ENCODE results near the gene DDX10. TPM values are rescaled to one million over a fixed set of nuclear protein-coding genes. Genes with fewer than 3 reads are reported as not detected.

Gene DDX10
- total and polyA plus RNA-seq, 9 of the 15 experiments (the other 6 are each of a cell fraction or from before 2014, with no cell fraction given): 33.9 to 94.6 (median 50.7) TPM

- Histone ChIP-seq H3K9ac (ENCODE audit: insufficient read depth in 1 of 2, low read depth in 2 of 2, low read length in 2 of 2) (no peak overlapping the region), H3K4me1 (replicated peaks in 1 of 2; ENCODE audit: control insufficient read depth in 2 of 2, insufficient read depth in 2 of 2, low read length in 2 of 2) (no peaks in the 10 kb centered on the region), H3K9me1 (ENCODE audit: control insufficient read depth, insufficient read depth, low read length) (no peaks in the 10 kb centered on the region), H3K79me2 (ENCODE audit: control insufficient read depth, insufficient read depth, low read length) (0 out of 3 replicates have a peak, but pooled peaks cover 3% of the 10 kb centered on the region), H3K36me3 (ENCODE audit: control insufficient read depth, insufficient read depth, low read length) (peaks cover 37% of the 10 kb centered on the region), H2AFZ (ENCODE audit: low read depth, low read length) (no peak overlapping the region), H3K4me2 (ENCODE audit: insufficient read depth, low read length) (no peak overlapping the region), H3K27me3 (ENCODE audit: control insufficient read depth in 2 of 2, insufficient read depth in 2 of 2, low read length in 2 of 2) (no peaks in the 10 kb centered on the region), H3K27ac (ENCODE audit: extremely low read depth, low read depth, low read length) (no peak overlapping the region), H4K20me1 (replicated peaks; ENCODE audit: control insufficient read depth, insufficient read depth, low read length) (no peaks in the 10 kb centered on the region), H3K9me3 (replicated peaks; ENCODE audit: control insufficient read depth, insufficient read depth, low read depth, low read length) (no peaks in the 10 kb centered on the region), H3K4me3 (no peak overlapping the region)
- DNase-seq (ENCODE audit: extremely low read depth in 1 of 4, low spot score in 3 of 4): no peak
- ChIA-PET CTCF (ENCODE audit: low intra/inter-chr PET ratio) (interaction anchor here (0.5 kb wide), 1 partner anchor 1233 kb away, joined by 3 read pairs; no protein-coding TSS in a partner anchor), POLR2A (no interaction called here)
- in situ Hi-C loops (cut with MboI) (no loop called here), intact Hi-C loops (cut with micrococcal nuclease) (no loop called here)
- 77% methylated on average over 3 of the region's 3 CpGs for WGBS (ENCODE audit: insufficient coverage, low coverage, missing lambda C conversion rate)
- no peak for FAIRE-seq
- ATAC-seq: no peak
- BruUV-seq (replicated peaks): no TSS peak
- no peak for TF ChIP-seq REST (IDR thresholded peaks at IDR 0.05; ENCODE audit: borderline replicate concordance)
- TF ChIP-seq REST (CRISPR knock-in tag; IDR thresholded peaks at IDR 0.05; ENCODE audit: low read depth): no peak
- TF ChIP-seq CCNT2 (IDR thresholded peaks at IDR 0.05; ENCODE audit: borderline replicate concordance, extremely low read depth, insufficient read length, low read depth, low read length): no peak
- no peak for TF ChIP-seq MIER1 (IDR thresholded peaks at IDR 0.05; ENCODE audit: low read depth)
- no peak for TF ChIP-seq HMBOX1 (IDR thresholded peaks at IDR 0.05)
- no peak for TF ChIP-seq RBM39 (optimal IDR thresholded peaks at IDR 0.05; ENCODE audit: low read depth, low read length)
- TF ChIP-seq SNIP1 (IDR thresholded peaks at IDR 0.05; ENCODE audit: low read depth): no peak
- TF ChIP-seq E2F6 (IDR thresholded peaks at IDR 0.05; ENCODE audit: borderline replicate concordance in 1 of 2, extremely low read depth in 1 of 2, insufficient read depth in 1 of 2, insufficient read length in 1 of 2, low read depth in 1 of 2, low read length in 1 of 2, poor library complexity in 1 of 2, severe bottlenecking in 1 of 2): no peak
- TF ChIP-seq PKNOX1 (IDR thresholded peaks at IDR 0.05): no peak
- TF ChIP-seq ZNF23 (CRISPR knock-in tag; IDR thresholded peaks at IDR 0.05): no peak
Measured at GRCh38 chr11:108838102-108838791, 173.4 kb downstream of the DDX10 start.
